Ishikawa (cell line): ENCODE measurements around the gene DOCK7.

Experiments used
- CEBPB ChIP-seq: IDR thresholded peaks from 2 replicates; pipeline ENCODE4 v1.6.1; 2012
- EP300 ChIP-seq: IDR thresholded peaks from 2 replicates; pipeline ENCODE4 v1.6.1; 2012; ENCODE audit warnings: borderline replicate concordance
- RAD21 ChIP-seq: IDR thresholded peaks from 2 replicates; pipeline ENCODE4 v1.6.1; 2012; ENCODE audit warnings: low read depth
- TEAD4 ChIP-seq: IDR thresholded peaks from 2 replicates; pipeline ENCODE4 v1.6.1; 2012
- YY1 ChIP-seq: IDR thresholded peaks from 2 replicates; pipeline ENCODE4 v1.6.1; 2012; ENCODE audit warnings: low read depth

- TF ChIP-seq CEBPB (no peak), EP300 (no peak), RAD21 (no peak), YY1 (no peak), TEAD4 (no peak)
Observed at GRCh38 chr1:62516600-62516999, 171.6 kb downstream of the DOCK7 start.
